OCI-LY1 (cell line): Measurements from ENCODE around the gene MXRA7.

Source experiments
- H2AFZ ChIP-seq: fragments of 200-600 bp; sonication (generic), shearing (Covaris generic); 2 replicates; pipeline ENCODE4 v1.6.0; 2014; ENCODE audit warnings: antibody characterized with exemption, mild to moderate bottlenecking, low read length
- H3F3A ChIP-seq: fragments of 200-600 bp; sonication (generic), shearing (Covaris generic); 2 replicates; pipeline ENCODE4 v1.6.0; 2014; ENCODE audit warnings: mild to moderate bottlenecking, antibody characterized with exemption, low read length, moderate library complexity; ENCODE audit not compliant: insufficient read depth
- H3K27ac ChIP-seq: fragments of 200-600 bp; sonication (generic); 2 replicates; pipeline ENCODE4 v1.5.1; 2014; ENCODE audit warnings: low read length, mixed run types, mild to moderate bottlenecking, low read depth; ENCODE audit not compliant: poor library complexity, severe bottlenecking
- H3K27me3 ChIP-seq: fragments of 200-600 bp; sonication (generic); 2 replicates; pipeline ENCODE4 v1.6.0; 2014; ENCODE audit warnings: antibody characterized with exemption, mild to moderate bottlenecking, low read length, moderate library complexity; ENCODE audit not compliant: insufficient read depth
- H3K36me3 ChIP-seq: fragments of 200-600 bp; sonication (generic); 2 replicates; pipeline ENCODE4 v1.6.1; 2014; ENCODE audit warnings: mild to moderate bottlenecking, antibody characterized with exemption, low read length, moderate library complexity, mixed read lengths; ENCODE audit not compliant: insufficient read depth
- H3K4me1 ChIP-seq: fragments of 200-600 bp; sonication (generic); 2 replicates; pipeline ENCODE4 v1.5.1; 2014; ENCODE audit warnings: mild to moderate bottlenecking, low read length, moderate library complexity; ENCODE audit not compliant: insufficient read depth, severe bottlenecking
- H3K4me2 ChIP-seq: fragments of 200-600 bp; sonication (generic), shearing (Covaris generic); 2 replicates; pipeline ENCODE4 v1.6.1; 2014; ENCODE audit warnings: low read length
- H3K4me3 ChIP-seq: fragments of 200-600 bp; sonication (generic); 2 replicates; pipeline ENCODE4 v1.5.1; 2014; ENCODE audit warnings: low read length, low read depth, mild to moderate bottlenecking, mixed read lengths; ENCODE audit not compliant: poor library complexity, severe bottlenecking
- H3K79me2 ChIP-seq: fragments of 200-600 bp; shearing (Covaris generic); 2 replicates; pipeline ENCODE4 v1.6.1; 2016; ENCODE audit warnings: mixed run types, low read length, mixed read lengths; ENCODE audit not compliant: insufficient read depth
- H3K9ac ChIP-seq: fragments of 200-600 bp; sonication (generic), shearing (Covaris generic); 2 replicates; pipeline ENCODE4 v1.6.1; 2014; ENCODE audit warnings: mild to moderate bottlenecking, low read length, mixed read lengths
- H3K9me2 ChIP-seq: fragments of 200-600 bp; sonication (generic), shearing (Covaris generic); 2 replicates; pipeline ENCODE4 v1.6.1; 2014; ENCODE audit warnings: low read depth, mild to moderate bottlenecking, low read length, mixed read lengths
- H3K9me3 ChIP-seq: fragments of 200-600 bp; shearing (Covaris generic); 2 replicates; pipeline ENCODE4 v1.6.1; 2014; ENCODE audit warnings: low read length, mixed read lengths
- H4K20me1 ChIP-seq: fragments of 200-600 bp; sonication (generic), shearing (Covaris generic); 2 replicates; pipeline ENCODE4 v1.6.0; 2016; ENCODE audit warnings: mild to moderate bottlenecking, low read length; ENCODE audit not compliant: insufficient read depth
- CTCF ChIP-seq: fragments of 200-600 bp; sonication (generic), shearing (Covaris generic); IDR thresholded peaks from 2 replicates; pipeline ENCODE4 v1.5.1; 2017; ENCODE audit warnings: mild to moderate bottlenecking, antibody characterized with exemption, low read length, moderate library complexity, mixed read lengths
- EZH2 ChIP-seq: fragments of 200-600 bp; sonication (generic), shearing (Covaris generic); IDR thresholded peaks from 2 replicates; pipeline ENCODE4 v1.8.0; 2017; ENCODE audit warnings: borderline replicate concordance, mixed run types, mild to moderate bottlenecking, antibody characterized with exemption, low read length, moderate library complexity, mixed read lengths

MXRA7 gene

DNA sequence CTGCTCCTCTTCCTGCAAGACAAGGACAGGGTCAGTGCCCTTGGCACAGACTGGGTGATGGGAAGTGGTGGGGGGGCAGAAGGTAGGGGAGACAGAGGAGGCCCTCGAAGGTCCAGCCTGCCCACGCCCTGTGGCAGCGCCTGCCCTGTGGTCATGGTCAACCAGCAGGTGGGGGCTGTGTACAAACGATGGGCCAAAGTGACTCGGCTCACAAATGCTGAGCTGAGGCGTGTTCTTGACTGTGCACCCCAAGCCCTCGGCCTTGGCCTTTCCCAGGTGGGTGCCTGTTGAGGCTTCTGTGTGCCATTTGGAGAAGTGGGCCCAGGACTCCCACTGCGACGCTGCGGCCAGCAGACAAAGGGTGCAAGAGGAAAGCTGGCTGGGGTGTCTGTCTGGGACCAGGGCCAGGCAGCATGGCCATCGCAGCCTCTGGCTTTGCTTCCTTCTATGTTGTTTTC lies 22.6 kb downstream of the MXRA7 start:
- no peaks in the 10 kb centered on the region for H3K79me2 ChIP-seq
- H3K9me2 ChIP-seq, result no peaks in the 10 kb centered on the region
- no peak overlapping the region for H2AFZ ChIP-seq
- H3K4me2 ChIP-seq, result no peak overlapping the region
- H3K4me3 ChIP-seq, result no peak overlapping the region
- TF ChIP-seq CTCF (no peak), EZH2 (no peak)
- H3K9me3 ChIP-seq, result no peaks in the 10 kb centered on the region
- H3K36me3 ChIP-seq, result no peaks in the 10 kb centered on the region
- H3K4me1 ChIP-seq, result no peaks in the 10 kb centered on the region
- no peaks in the 10 kb centered on the region for H4K20me1 ChIP-seq
- no peak overlapping the region for H3K27ac ChIP-seq
- H3F3A ChIP-seq, result no peaks in the 10 kb centered on the region
- H3K27me3 ChIP-seq, result 0 out of 2 replicates have a peak, but pooled peaks cover 14% of the 10 kb centered on the region
- H3K9ac ChIP-seq, result no peak overlapping the region

GRCh38 chr17:76687298-76688164 lies 23.2 kb downstream of the MXRA7 start:
- Histone ChIP-seq H3K27ac (no peak overlapping the region), H3K4me1 (no peaks in the 10 kb centered on the region)

GRCh38 chr17:76686538-76687297 lies 24.0 kb downstream of the MXRA7 start:
- Histone ChIP-seq H3K4me2 (no peak overlapping the region), H3K27ac (no peak overlapping the region), H3K4me1 (no peaks in the 10 kb centered on the region), H3K79me2 (no peaks in the 10 kb centered on the region), H2AFZ (no peak overlapping the region), H3K9me2 (no peaks in the 10 kb centered on the region), H3K9ac (no peak overlapping the region), H4K20me1 (no peaks in the 10 kb centered on the region), H3F3A (no peaks in the 10 kb centered on the region), H3K27me3 (peaks cover 22% of the 10 kb centered on the region; the same call in 1 of the 2 replicates), H3K9me3 (no peaks in the 10 kb centered on the region), H3K4me3 (no peak overlapping the region), H3K36me3 (no peaks in the 10 kb centered on the region)
- TF ChIP-seq CTCF (no peak), EZH2 (no peak)

More at GRCh38 chr17:76687298-76688164, 23.2 kb downstream of the MXRA7 start:
- no peaks in the 10 kb centered on the region for H3K79me2 ChIP-seq
- no peaks in the 10 kb centered on the region for H3F3A ChIP-seq
- H3K27me3 ChIP-seq, result peaks cover 19% of the 10 kb centered on the region; the same call in 1 of the 2 replicates
- H3K4me3 ChIP-seq, result no peak overlapping the region
- no peak overlapping the region for H3K4me2 ChIP-seq
- no peaks in the 10 kb centered on the region for H4K20me1 ChIP-seq
- H3K9me3 ChIP-seq, result no peaks in the 10 kb centered on the region
- TF ChIP-seq EZH2, result no peak
- no peak for TF ChIP-seq CTCF
- no peaks in the 10 kb centered on the region for H3K36me3 ChIP-seq
- no peak overlapping the region for H2AFZ ChIP-seq
- no peak overlapping the region for H3K9ac ChIP-seq
- no peaks in the 10 kb centered on the region for H3K9me2 ChIP-seq
